ENCODE results near the gene OGFOD2. TPM values are rescaled to one million over a fixed set of nuclear protein-coding genes. Genes with fewer than 3 reads are reported as not detected.
"Not testable (repeated sequence)": the region's sequence is repeated elsewhere in the genome, so short reads cannot be mapped to it uniquely, and the experiment has no call there.

The OGFOD2 gene
- polyA plus RNA-seq, 4 donors, result 10.0 to 22.9 (median 13.8) TPM

DNA sequence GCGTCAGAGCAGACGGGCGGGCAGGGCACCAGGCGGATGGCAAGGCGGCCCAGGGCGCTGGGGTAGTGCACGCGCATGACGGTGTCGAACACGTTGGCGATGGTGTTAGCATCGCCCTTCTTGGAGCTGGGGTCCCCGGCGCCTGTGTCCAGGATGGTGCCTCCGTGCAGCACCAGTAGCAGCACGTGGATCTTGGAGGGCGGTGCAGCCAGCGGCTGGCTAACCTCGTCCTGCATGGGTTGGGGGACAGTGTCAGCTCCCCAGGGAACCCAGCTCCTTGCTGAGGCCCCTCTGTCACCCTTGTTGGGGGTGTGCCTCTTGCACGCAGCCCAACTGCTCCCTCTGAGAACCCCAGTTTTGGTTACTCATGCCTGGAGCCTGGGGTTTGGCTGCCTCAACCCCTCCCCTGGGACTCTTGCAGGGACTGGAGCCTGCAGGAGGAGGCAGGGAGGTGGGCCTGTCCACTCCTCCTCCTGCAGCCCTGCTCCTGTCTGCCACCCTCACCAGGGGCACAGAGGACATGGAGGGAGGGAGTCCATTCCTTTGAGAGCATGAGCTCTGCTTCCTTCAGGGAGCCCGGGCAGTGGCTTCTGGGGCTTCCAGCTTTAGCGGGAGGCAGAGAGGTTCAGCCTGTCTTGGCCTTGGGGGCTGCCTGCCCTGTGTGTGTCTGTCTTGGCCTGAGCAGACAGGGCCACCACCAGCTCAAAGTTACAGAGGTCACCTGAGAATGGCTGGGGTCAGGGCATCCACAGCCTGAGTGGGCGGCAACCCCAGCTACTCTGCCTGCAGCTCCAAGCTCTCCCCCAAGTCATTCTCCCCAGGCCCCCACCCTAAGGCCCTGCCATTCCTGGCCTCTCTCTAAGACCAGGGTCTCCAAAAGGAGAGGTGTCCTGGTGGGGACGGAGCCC, 22.6 kb downstream of the OGFOD2 start:
- no peak for DNase-seq (ENCODE audit: low read depth in 4 of 4, low spot score in 3 of 4)

- no peak for DNase-seq (ENCODE audit: low read depth in 4 of 4, low spot score in 3 of 4)
Measured at GRCh38 chr12:122998316-122998715, 23.3 kb downstream of the OGFOD2 start.

DNA sequence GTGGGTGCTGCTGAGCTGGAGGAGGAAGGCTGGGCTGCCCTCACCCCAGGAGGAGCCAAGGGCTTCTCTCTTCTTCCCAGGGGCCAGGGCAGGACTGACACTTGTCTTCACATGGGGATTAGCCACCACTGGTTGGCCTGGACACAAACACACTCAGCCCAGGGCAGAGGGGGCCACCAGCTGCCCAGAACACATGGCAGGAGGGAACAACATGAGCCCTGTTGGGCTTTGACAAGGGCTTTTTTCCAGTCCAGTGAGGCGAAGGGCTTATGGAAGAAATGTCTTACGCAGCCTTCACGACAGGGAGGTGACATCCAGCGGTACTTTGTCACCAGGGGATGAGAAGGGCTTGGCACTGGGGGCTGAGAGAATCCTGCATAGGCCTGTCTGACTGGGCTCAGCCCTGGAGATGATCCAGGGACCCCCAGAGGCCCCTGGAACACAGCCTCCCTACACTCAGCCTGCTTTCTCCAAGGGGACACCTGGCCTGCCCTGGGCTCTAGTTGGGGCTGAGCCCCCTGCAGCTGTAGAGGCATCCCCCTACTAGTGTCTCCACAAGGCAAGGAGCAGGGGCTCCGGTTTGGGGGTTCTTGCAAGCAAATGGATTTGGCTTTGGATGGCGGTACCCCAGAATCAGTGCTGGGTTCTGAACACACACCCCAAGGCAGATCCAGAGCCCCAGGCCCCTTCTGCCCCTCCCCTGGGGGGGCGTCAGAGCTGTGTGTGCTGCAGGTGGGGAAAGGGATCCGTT, 24.3 kb downstream of the OGFOD2 start:
- no peak for DNase-seq (ENCODE audit: low read depth in 4 of 4, low spot score in 3 of 4)

DNA sequence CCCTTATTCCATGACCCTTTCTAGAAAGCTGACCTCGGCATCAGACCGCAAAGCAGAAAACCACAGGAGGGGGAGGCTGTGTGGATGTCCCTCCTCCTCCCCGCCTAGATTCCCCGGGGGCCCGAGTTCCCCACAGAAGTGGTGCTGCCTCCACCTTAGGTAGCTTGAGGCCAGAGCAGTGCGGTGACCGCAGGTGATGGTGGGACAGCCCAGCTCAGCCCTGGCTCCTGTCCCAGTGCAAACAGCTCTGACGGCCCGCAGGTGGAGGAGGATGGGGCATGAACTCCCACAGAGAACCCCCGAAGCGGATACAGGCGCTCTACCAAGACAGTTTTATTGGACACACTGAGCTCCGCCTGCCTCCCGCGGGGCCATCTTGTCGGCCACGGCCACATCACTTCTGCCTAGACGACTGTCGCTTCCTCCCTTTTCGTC, 25.0 kb downstream of the OGFOD2 start:
- no peak for DNase-seq (ENCODE audit: low read depth in 4 of 4, low spot score in 3 of 4)

GRCh38 chr12:123000578-123000977, 25.5 kb downstream of the OGFOD2 start:
- DNase-seq (ENCODE audit: low read depth in 4 of 4, low spot score in 3 of 4), result no peak

DNA sequence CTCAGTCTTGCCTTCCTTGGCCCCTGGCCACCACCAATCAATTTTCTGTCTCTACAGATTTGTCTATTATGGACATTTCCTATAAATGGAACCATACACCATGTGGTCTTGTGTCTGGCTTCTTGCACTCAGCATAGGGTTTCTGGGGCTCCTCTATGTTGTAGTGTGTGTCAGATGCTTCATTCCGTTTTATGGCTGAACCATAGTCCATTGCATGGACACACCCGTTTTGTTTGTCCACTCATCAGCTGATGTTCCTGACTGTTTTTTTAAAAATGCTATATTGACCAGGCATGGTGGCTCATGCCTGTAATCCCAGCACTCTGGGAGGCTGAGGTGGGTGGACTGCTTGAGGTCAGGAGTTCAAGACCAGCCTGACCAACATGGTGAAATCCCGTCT, 26.4 kb downstream of the OGFOD2 start:
- DNase-seq (ENCODE audit: low read depth in 4 of 4, low spot score in 3 of 4), result no peak

DNA sequence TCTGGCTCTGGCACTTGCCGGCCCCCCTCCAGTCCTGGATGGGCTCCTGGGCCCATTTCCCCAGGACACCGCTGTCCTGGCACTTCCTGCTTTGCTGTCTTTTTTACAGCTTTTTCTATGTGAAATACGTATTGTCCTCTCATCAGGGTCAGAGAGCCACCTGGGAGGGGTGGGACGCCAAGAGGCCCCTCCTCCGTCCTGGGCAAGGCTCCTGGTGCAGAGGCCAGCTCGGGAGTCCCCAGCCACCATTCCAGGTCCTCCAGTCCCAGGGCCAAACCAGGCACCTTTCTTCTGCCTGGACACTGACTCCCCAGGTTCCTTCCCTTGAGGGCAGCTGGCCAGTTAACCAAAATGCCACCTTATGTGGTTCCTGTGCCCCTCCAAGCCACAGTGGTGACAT, 28.2 kb downstream of the OGFOD2 start:
- no peak for DNase-seq (ENCODE audit: low read depth in 4 of 4, low spot score in 3 of 4)

DNA sequence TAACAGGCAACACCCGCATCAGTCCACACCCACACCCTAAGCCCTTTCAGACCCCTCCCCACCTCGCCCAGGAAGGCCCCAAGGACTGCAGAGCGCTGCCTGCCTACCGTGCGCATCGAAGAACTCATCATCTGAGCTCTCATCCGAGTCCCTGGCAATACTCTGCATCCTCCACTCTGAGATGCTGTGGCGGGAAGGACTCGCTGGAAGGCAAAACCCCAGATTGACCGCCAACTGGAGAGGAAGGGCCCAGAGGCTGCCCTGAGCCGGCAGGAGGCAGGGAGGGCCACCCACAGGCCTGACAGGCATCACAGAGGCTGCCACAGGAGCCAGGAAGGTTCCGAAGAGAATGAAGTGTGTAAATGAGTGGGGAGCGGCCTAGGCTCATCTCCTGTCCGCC, 29.2 kb downstream of the OGFOD2 start:
- no peak for DNase-seq (ENCODE audit: low read depth in 4 of 4, low spot score in 3 of 4)

GRCh38 chr12:123005081-123005626, 30.1 kb downstream of the OGFOD2 start:
- no peak for DNase-seq (ENCODE audit: low read depth in 4 of 4, low spot score in 3 of 4)

DNA sequence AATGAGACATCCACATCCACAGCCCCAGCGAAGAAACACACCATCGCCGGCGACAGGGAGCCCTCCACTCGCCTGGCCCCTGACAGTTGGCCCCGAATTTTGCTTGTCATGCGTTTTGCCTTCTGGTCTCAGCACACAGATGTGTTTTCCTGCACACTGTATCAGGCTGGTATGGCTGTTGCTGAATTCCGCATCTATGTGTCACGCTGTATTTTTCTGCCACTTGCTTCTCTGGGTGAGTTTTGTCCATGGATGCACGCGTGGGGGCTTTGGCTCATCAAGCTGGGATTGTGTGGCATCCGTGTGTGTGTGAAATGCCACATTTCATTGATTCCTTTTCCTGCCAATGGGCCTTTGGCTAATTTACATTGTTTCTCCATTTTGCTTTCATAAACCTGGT, 31.9 kb downstream of the OGFOD2 start:
- DNase-seq (ENCODE audit: low read depth in 4 of 4, low spot score in 3 of 4), result no peak

GRCh38 chr12:123010110-123010509, 35.1 kb downstream of the OGFOD2 start:
- no peak for DNase-seq (ENCODE audit: low read depth in 4 of 4, low spot score in 3 of 4)

GRCh38 chr12:123010681-123011080, 35.6 kb downstream of the OGFOD2 start:
- no peak for DNase-seq (ENCODE audit: low read depth in 4 of 4, low spot score in 3 of 4)

DNA sequence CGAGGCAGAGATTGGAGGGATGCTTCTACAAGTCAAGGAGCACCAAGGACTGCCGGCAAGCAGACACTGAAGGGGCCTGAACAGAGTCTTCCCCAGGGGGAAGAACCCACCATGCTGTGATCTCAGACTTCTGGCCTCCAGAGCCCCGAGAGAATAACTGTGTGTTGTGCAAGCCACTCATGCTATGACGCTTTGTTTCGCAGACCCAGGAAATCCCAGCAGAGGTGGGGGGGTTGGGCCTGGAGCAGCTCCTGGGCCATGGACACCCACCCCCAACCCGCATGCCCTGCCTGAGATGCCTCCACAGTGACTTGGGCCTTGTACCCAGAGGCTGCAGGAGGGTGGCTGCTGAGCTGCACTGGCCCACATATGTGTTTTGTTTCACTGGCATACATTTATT, 36.7 kb downstream of the OGFOD2 start:
- DNase-seq (ENCODE audit: low read depth in 4 of 4, low spot score in 3 of 4), result no peak

DNA sequence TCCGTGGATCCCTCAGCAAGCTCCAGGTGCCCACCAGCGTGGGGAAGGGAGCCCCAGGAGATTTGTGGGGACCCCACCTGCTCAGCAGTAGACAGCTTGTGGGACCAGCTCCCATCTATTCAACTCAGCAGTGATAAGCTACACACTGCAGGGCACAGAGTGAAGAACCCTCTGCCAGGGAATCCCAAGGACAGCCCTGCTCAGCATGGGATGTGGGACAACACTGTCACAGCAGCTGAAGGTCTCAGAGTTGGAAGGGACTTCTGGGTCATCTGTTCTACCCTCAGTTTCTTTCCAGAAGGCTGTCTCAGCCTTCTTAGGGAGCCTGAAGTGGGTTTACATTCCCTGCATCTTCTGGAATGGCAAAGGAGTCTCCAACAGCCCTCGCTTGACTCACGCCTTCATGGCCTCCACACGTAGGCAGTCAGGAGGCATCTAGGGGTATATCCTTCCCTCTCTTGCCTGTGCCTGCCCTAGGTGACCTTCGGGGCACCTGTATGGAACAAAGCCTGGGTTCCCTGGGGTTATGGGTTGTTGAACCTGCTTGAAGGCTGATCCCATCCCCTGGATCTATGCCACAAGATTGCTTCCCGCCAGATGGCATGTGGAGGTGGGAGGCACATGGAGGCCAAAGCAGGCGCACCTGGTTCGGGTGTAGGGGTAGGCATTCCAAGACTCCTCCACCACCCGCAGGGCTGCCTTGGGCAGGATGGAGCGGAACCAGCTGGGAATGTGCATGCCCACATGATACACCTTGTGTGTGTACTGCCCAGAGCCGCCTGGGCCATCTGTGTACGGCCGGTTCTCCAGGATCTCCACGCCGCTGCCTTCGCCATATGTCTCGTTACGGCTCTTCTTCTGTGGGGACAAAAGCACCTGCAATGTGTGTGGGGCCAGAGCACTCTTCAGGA, 38.4 kb downstream of the OGFOD2 start:
- DNase-seq (ENCODE audit: low read depth in 4 of 4, low spot score in 3 of 4), result no peak

GRCh38 chr12:123014473-123014872, 39.4 kb downstream of the OGFOD2 start:
- not testable (repeated sequence) for DNase-seq (ENCODE audit: low read depth in 4 of 4, low spot score in 3 of 4)

DNA sequence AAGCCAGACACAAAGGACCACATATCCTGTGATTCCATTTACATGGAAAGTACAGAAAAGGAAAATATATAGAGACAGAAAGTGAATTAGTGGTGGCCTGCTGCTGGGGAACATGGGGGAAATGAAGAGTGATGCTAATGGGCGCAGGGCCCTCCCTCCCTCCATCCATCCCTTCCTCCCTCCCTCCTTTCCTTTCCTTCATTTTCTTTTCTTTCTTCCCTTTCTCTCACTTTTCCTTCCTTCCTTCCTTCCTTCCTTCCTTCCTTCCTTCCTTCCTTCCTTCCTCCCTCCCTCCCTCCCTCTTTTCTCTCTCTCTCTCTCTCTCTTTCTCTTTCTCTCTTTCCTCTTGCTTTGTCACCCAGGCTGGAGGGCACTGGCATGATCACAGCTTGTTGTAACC, 42.7 kb downstream of the OGFOD2 start:
- DNase-seq (ENCODE audit: low read depth in 4 of 4, low spot score in 3 of 4), result no peak

- no peak for DNase-seq (ENCODE audit: low read depth in 4 of 4, low spot score in 3 of 4)
Measured at GRCh38 chr12:123019841-123020138, 44.7 kb downstream of the OGFOD2 start.

GRCh38 chr12:123021688-123022604, 46.9 kb downstream of the OGFOD2 start:
- no peak for DNase-seq (ENCODE audit: low read depth in 4 of 4, low spot score in 3 of 4)

DNA sequence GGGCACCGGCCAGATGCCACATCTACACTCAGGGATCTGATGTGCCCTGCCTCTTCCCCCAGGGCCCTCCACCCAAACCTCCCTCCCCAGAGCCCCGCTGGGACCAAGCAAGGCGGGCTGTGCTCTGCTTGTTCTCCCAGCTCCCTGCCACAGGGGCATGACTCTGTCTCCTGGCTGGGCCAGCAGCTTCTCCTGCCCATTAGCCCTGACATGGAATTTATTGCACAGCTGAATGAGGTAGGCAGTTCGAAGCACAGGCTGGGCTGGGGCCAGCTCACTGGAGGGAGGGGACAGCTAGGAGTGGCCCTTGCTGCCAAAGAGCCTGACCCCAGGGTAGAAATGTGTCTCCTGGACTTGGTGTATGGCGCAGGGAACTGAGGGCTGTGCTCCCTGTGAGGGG, 47.8 kb downstream of the OGFOD2 start:
- DNase-seq (ENCODE audit: low read depth in 4 of 4, low spot score in 3 of 4), result no peak

All from left renal pelvis (tissue), 4 donors.